Natural killer cell (primary cell): Measurements from ENCODE around the gene SPPL3. TPM values are rescaled to one million over a fixed set of nuclear protein-coding genes. Genes with fewer than 3 reads are reported as not detected.

Source experiments
- ATAC-seq, 3 donors: fragments of 150-1000 bp in 2 of 3; fragments of 200-7000 bp in 1 of 3; cut with Tn5 transposase; 1 replicate in 1 of 3; 2 replicates in 2 of 3; pipeline ENCODE4 v1.10.0; 2021; ENCODE audit warnings: mild to moderate bottlenecking in 2 of 3, moderate library complexity in 2 of 3
- DNase-seq, 2 donors: peaks; one replicate each; pipeline versions ENCODE4 v3.0.0 to v3.0.0-alpha.2; 2013 to 2021; ENCODE audit warnings: mixed read lengths in 1 of 2
- H3K27ac ChIP-seq: one replicate; pipeline ENCODE4 v1.5.1; 2013; ENCODE audit warnings: mild to moderate bottlenecking, low read length
- H3K27me3 ChIP-seq: one replicate; pipeline ENCODE4 v1.6.1; 2013; ENCODE audit warnings: low read length; ENCODE audit not compliant: control insufficient read depth, insufficient read depth
- H3K36me3 ChIP-seq: one replicate; pipeline ENCODE4 v1.6.1; 2013; ENCODE audit warnings: low read length; ENCODE audit not compliant: control insufficient read depth, insufficient read depth
- H3K4me1 ChIP-seq: one replicate; pipeline ENCODE4 v1.6.1; 2013; ENCODE audit warnings: low read length; ENCODE audit not compliant: control insufficient read depth, insufficient read depth
- H3K4me3 ChIP-seq: one replicate; pipeline ENCODE4 v1.5.1; 2013; ENCODE audit warnings: low read length
- H3K9me3 ChIP-seq: one replicate; pipeline ENCODE4 v1.6.1; 2013; ENCODE audit warnings: low read length; ENCODE audit not compliant: control insufficient read depth, insufficient read depth
- H3K27ac Mint-ChIP-seq, 2 donors: one replicate each; pipeline ENCODE4 v1.8.0; 2022; ENCODE audit warnings: mild to moderate bottlenecking in 2 of 2, mixed read lengths in 2 of 2, moderate library complexity in 1 of 2
- H3K27me3 Mint-ChIP-seq, 2 donors: one replicate each; pipeline ENCODE4 v1.8.0; 2022; ENCODE audit warnings: low read depth in 2 of 2, mixed read lengths in 2 of 2
- H3K36me3 Mint-ChIP-seq: one replicate; pipeline ENCODE4 v1.8.0; 2022; ENCODE audit warnings: mixed read lengths
- H3K4me1 Mint-ChIP-seq, 2 donors: one replicate each; pipeline ENCODE4 v1.8.0; 2022; ENCODE audit warnings: mixed read lengths in 2 of 2
- H3K4me3 Mint-ChIP-seq: one replicate; pipeline ENCODE4 v1.8.0; 2022; ENCODE audit warnings: mild to moderate bottlenecking, moderate library complexity, mixed read lengths
- H3K9me3 Mint-ChIP-seq, 2 donors: one replicate each; pipeline ENCODE4 v1.8.0; 2022; ENCODE audit warnings: mixed read lengths in 2 of 2
- whole genome bisulfite sequencing: methylation state at CpG from one replicate; pipeline ENCODE4 v1.1.7; 2013; ENCODE audit warnings: missing lambda C conversion rate; ENCODE audit not compliant: insufficient coverage; 5-methylcytosine and 5-hydroxymethylcytosine counted together
- intact Hi-C: fragments of 100-400 bp; cut with micrococcal nuclease; formaldehyde crosslinking; loops from one replicate; pipeline ENCODE4 v1.14.2; 2022
- total RNA-seq, 4 donors: library from RNA; stranded (reverse); fragments of 120-200 nt in 1 of 4; gene quantifications; one replicate each; pipeline versions ENCODE4 v1.2.3 to v1.2.4, GENCODE V29; 2013 to 2022
- TF ChIP-seq, protein P1 (sequence below): fragments of 200-600 bp; IDR thresholded peaks from one replicate; pipeline ENCODE4 v1.8.0; 2022; ENCODE audit warnings: antibody characterized with exemption

Gene SPPL3
- total RNA-seq, 3 donors from 2014 or later (not counting 1 experiment from before 2014, with no cell fraction given) = 31.5 to 40.2 (median 39.9) TPM

DNA sequence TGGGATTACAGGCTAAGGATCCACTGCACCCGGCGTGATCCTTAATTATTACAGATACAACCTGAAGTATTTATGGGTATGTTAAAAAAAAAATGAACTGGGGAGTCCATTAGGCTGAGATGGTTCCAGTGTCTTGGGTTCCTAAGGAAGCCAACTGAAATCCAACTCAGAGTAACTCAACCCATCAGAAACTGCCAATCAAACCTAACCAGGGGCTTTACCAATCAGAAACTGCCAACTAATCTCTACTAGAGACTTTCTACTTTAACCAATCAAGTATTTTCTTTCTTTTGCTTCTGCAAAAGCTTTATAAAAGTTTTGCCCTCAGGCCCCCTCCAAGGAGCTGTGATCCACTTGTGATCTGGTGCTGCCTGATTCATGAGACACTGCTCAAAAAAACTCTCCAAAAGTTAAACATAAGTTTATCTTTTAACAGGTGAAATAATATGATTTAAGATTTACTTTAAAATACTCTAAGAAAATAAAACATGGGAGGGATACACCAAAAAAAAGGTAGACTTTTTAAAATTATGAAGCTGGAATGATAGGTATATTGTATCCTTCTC, 90.5 kb downstream of the SPPL3 start:
- ATAC-seq = no peak
- H3K4me3 ChIP-seq = no peak overlapping the region
- Mint-ChIP-seq H3K4me1 (peaks cover 30 to 36% of the 10 kb centered on the region in 2 donors), H3K27me3 (no peaks in the 10 kb centered on the region), H3K36me3 (no peaks in the 10 kb centered on the region), H3K4me3 (no peak overlapping the region), H3K9me3 (no peaks in the 10 kb centered on the region), H3K27ac (no peak overlapping the region)
- no peak for DNase-seq
- H3K27ac ChIP-seq = no peak overlapping the region
- no peaks in the 10 kb centered on the region for H3K27me3 ChIP-seq
- intact Hi-C loops = no loop called here
- H3K36me3 ChIP-seq = peaks cover 14% of the 10 kb centered on the region
- WGBS = no CpG with 5 or more reads among the region's 2 CpGs
- no peaks in the 10 kb centered on the region for H3K4me1 ChIP-seq
- TF ChIP-seq, protein P1, sequence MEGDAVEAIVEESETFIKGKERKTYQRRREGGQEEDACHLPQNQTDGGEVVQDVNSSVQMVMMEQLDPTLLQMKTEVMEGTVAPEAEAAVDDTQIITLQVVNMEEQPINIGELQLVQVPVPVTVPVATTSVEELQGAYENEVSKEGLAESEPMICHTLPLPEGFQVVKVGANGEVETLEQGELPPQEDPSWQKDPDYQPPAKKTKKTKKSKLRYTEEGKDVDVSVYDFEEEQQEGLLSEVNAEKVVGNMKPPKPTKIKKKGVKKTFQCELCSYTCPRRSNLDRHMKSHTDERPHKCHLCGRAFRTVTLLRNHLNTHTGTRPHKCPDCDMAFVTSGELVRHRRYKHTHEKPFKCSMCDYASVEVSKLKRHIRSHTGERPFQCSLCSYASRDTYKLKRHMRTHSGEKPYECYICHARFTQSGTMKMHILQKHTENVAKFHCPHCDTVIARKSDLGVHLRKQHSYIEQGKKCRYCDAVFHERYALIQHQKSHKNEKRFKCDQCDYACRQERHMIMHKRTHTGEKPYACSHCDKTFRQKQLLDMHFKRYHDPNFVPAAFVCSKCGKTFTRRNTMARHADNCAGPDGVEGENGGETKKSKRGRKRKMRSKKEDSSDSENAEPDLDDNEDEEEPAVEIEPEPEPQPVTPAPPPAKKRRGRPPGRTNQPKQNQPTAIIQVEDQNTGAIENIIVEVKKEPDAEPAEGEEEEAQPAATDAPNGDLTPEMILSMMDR = no peak
- H3K9me3 ChIP-seq = no peaks in the 10 kb centered on the region

DNA sequence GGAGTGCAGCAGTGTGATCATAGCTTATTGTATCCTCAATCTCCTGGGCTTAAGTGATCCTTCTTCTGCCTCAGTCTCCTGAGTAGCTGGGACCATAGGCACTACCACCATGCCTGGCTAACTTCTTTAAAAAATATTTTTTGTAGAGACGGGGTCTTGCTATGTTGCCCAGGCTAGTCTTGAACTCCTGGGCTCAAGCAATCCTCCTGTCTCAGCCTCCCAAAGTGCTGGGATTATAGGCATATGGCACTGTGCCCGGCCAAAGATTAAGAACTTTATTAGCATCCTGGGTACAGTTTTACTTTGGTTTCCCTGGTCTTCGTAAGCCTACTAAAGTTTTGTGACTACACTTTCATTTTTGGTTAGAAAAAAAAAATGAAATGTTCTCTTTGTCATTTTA, 94.1 kb downstream of the SPPL3 start:
- Histone ChIP-seq H3K36me3 (peaks cover 19% of the 10 kb centered on the region), H3K4me1 (no peaks in the 10 kb centered on the region), H3K27ac (no peak overlapping the region), H3K4me3 (no peak overlapping the region), H3K27me3 (no peaks in the 10 kb centered on the region), H3K9me3 (no peaks in the 10 kb centered on the region)
- ATAC-seq = no peak
- Mint-ChIP-seq H3K36me3 (no peaks in the 10 kb centered on the region), H3K4me3 (no peak overlapping the region), H3K4me1 (peaks cover 19 to 25% of the 10 kb centered on the region in 2 donors), H3K27ac (peak overlapping the region in 1 of 2 donors; percentile 26), H3K27me3 (no peaks in the 10 kb centered on the region), H3K9me3 (no peaks in the 10 kb centered on the region)
- WGBS = 99% methylated on average over 3 of the region's 3 CpGs
- DNase-seq = no peak
- intact Hi-C loops = no loop called here
- TF ChIP-seq, protein P1 = no peak

DNA sequence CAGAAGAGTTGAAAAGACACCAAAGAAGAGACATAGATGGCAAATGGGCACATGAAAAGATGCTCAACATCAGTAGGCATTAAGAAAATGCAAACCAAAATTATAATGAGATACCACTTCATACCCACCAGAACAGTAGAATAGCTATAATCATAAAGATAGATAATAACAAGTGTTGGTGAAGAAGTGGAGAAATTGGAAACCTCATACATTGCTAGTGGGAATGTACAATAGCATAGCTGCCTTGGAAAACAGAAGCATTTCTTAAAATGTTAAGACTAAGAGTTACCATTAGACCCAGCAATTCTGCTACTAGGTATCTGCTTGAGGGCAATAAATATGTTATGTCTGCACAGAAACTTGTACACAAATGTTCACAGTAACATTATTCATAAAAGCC, 99.7 kb downstream of the SPPL3 start:
- DNase-seq (no peak), ATAC-seq (no peak)
- Mint-ChIP-seq H3K9me3 (no peaks in the 10 kb centered on the region), H3K36me3 (no peaks in the 10 kb centered on the region), H3K4me3 (no peak overlapping the region), H3K4me1 (peaks cover 32 to 36% of the 10 kb centered on the region in 2 donors), H3K27me3 (no peaks in the 10 kb centered on the region), H3K27ac (no peak overlapping the region)
- Histone ChIP-seq H3K4me3 (no peak overlapping the region), H3K36me3 (peaks cover 10% of the 10 kb centered on the region), H3K27me3 (no peaks in the 10 kb centered on the region), H3K4me1 (no peaks in the 10 kb centered on the region), H3K9me3 (no peaks in the 10 kb centered on the region), H3K27ac (no peak overlapping the region)
- TF ChIP-seq, protein P1 = no peak
- intact Hi-C loops = no loop called here

DNA sequence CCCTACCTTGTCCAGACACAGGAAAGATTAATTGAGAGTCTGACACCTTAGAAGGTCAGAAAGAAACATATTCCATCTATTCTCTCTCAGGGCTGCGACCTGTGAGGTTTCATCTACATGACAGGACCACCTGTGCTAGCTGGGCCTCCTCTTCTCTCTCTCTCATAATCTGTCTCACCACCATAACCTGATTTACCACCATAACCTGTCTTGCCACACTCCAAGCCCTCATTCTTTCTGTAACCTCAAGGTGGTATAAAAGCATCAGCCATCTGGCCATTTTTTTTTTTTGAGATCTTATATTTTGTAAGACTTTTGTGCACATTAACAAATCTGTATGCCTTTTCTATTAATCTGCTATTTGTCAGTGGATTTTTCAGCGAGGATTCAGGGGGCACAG, 103.0 kb downstream of the SPPL3 start:
- no peak for DNase-seq
- peaks cover 8% of the 10 kb centered on the region for H3K36me3 Mint-ChIP-seq
- H3K4me3 Mint-ChIP-seq = no peak overlapping the region
- H3K4me1 Mint-ChIP-seq = peaks cover 37 to 54% of the 10 kb centered on the region in 2 donors
- ATAC-seq = no peak
- peaks cover 3% of the 10 kb centered on the region for H3K4me1 ChIP-seq
- peaks cover under 1% of the 10 kb centered on the region for H3K9me3 ChIP-seq
- H3K27ac ChIP-seq = no peak overlapping the region
- no peaks in the 10 kb centered on the region for H3K27me3 Mint-ChIP-seq
- peak overlapping the region; percentile 27 to 37 for H3K27ac Mint-ChIP-seq
- H3K27me3 ChIP-seq = no peaks in the 10 kb centered on the region
- WGBS = 92% methylated on average over 2 of the region's 2 CpGs
- intact Hi-C loops = no loop called here
- H3K9me3 Mint-ChIP-seq = no peaks in the 10 kb centered on the region
- TF ChIP-seq, protein P1 = no peak
- H3K36me3 ChIP-seq = no peaks in the 10 kb centered on the region
- no peak overlapping the region for H3K4me3 ChIP-seq
